Endothelial cell of umbilical vein (primary cell): ENCODE results near the gene ACTBL2. TPM values are rescaled to one million over a fixed set of nuclear protein-coding genes. Genes with fewer than 3 reads are reported as not detected.

Experiments
- BruUV-seq: library from RNA; stranded (reverse); fragments of 400-500 nt; replicated peaks from 2 replicates; lab custom pipeline; 2021; lab: Mats Ljungman, UMichigan
- CTCF ChIA-PET: fragments of 300-600, 350-600 bp; sonication (Branson Sonifier 250); formaldehyde crosslinking; loops from one replicate; lab custom pipeline; 2021; ENCODE audit warnings: antibody characterized with exemption, inconsistent platforms; lab: Charles Lee
- POLR2A ChIA-PET: fragments of 300-600, 350-600 bp; sonication (Branson Sonifier 250); formaldehyde crosslinking; loops from one replicate; lab custom pipeline; 2021; ENCODE audit warnings: antibody characterized with exemption, inconsistent platforms; lab: Charles Lee
- DNase-seq: peaks from one replicate; pipeline ENCODE4 v3.0.0-alpha.2; 2011; ENCODE audit warnings: low read depth, low spot score
- FAIRE-seq: peaks from 2 replicates; lab custom pipeline; 2011; peaks lifted over from hg19 to GRCh38; lab: Jason Lieb, UNC
- H2AFZ ChIP-seq: 2 replicates; pipeline ENCODE4 v1.6.0; 2012; ENCODE audit warnings: low read depth, low read length, control low read depth, inconsistent platforms
- H3K27ac ChIP-seq: 2 replicates; pipeline ENCODE4 v1.5.1; 2011; ENCODE audit warnings: low read depth, mild to moderate bottlenecking, control low read depth, low read length, moderate library complexity; ENCODE audit not compliant: insufficient read depth
- H3K27me3 ChIP-seq, 2 experiments: 2 replicates each; pipeline versions ENCODE4 v1.6.0 to v1.6.1; 2011; ENCODE audit warnings: low read length in 2 of 2, mixed read lengths in 1 of 2; ENCODE audit not compliant: control insufficient read depth in 2 of 2, insufficient read depth in 2 of 2
- H3K36me3 ChIP-seq, 2 experiments: 2 replicates in 1 of 2; 3 replicates in 1 of 2; pipeline ENCODE4 v1.5.1; 2011; ENCODE audit warnings: low read length in 2 of 2, mild to moderate bottlenecking in 1 of 2, moderate library complexity in 1 of 2; ENCODE audit not compliant: control insufficient read depth in 2 of 2, insufficient read depth in 2 of 2; ENCODE audit errors: extremely low read depth in 1 of 2
- H3K4me1 ChIP-seq: 3 replicates; pipeline ENCODE4 v1.5.1; 2011; ENCODE audit warnings: mild to moderate bottlenecking, low read length; ENCODE audit not compliant: control insufficient read depth, insufficient read depth; ENCODE audit errors: extremely low read depth
- H3K4me2 ChIP-seq: 2 replicates; pipeline ENCODE4 v1.6.1; 2011; ENCODE audit warnings: low read length, control low read depth, mixed read lengths; ENCODE audit not compliant: insufficient read depth
- H3K4me3 ChIP-seq, 3 experiments: fragments of 200-600 bp in 1 of 3; sonication (generic), shearing (Covaris generic) in 1 of 3; replicated peaks in 1 of 3; 2 replicates each; pipeline ENCODE4 v1.5.1; 2011 to 2016; ENCODE audit warnings: control low read depth in 3 of 3, low read length in 3 of 3, mild to moderate bottlenecking in 2 of 3, inconsistent platforms in 1 of 3, low read depth in 1 of 3, moderate library complexity in 1 of 3; ENCODE audit not compliant: insufficient read depth in 1 of 3
- H3K79me2 ChIP-seq: 2 replicates; pipeline ENCODE4 v1.6.0; 2012; ENCODE audit warnings: low read length, inconsistent platforms; ENCODE audit not compliant: control insufficient read depth, insufficient read depth
- H3K9ac ChIP-seq: replicated peaks from 2 replicates; pipeline ENCODE3; 2011; ENCODE audit warnings: low read length, control low read depth; ENCODE audit not compliant: insufficient read depth; ENCODE audit errors: extremely low read depth
- H3K9me1 ChIP-seq: replicated peaks from 3 replicates; pipeline ENCODE4 v1.6.0; 2011; ENCODE audit warnings: mild to moderate bottlenecking, low read length; ENCODE audit not compliant: control insufficient read depth, insufficient read depth; ENCODE audit errors: extremely low read depth
- H3K9me3 ChIP-seq: replicated peaks from 2 replicates; pipeline ENCODE4 v1.5.1; 2012; ENCODE audit warnings: low read length, inconsistent platforms; ENCODE audit not compliant: control insufficient read depth, insufficient read depth
- H4K20me1 ChIP-seq: replicated peaks from 2 replicates; pipeline ENCODE3; 2011; ENCODE audit warnings: mild to moderate bottlenecking, low read length; ENCODE audit not compliant: control insufficient read depth, insufficient read depth; ENCODE audit errors: extremely low read depth
- EZH2 ChIP-seq: IDR thresholded peaks from 2 replicates; pipeline ENCODE4 v1.6.1; 2012; ENCODE audit warnings: borderline replicate concordance, low read depth, mild to moderate bottlenecking, moderate library complexity, low read length, inconsistent platforms; ENCODE audit not compliant: severe bottlenecking
- FOS ChIP-seq: IDR thresholded peaks from 2 replicates; pipeline ENCODE4 v1.6.1; 2011; ENCODE audit warnings: mild to moderate bottlenecking, low read length, moderate library complexity, borderline replicate concordance; ENCODE audit not compliant: insufficient read depth
- GATA2 ChIP-seq: IDR thresholded peaks from 2 replicates; pipeline ENCODE4 v1.7.0; 2011; ENCODE audit warnings: low read depth, mild to moderate bottlenecking, moderate library complexity, mixed read lengths, low read length; ENCODE audit not compliant: insufficient read length, insufficient read depth
- JUN ChIP-seq: IDR thresholded peaks from 2 replicates; pipeline ENCODE4 v1.6.1; 2011; ENCODE audit warnings: borderline replicate concordance, low read depth; ENCODE audit not compliant: insufficient read length, insufficient read depth
- MYC ChIP-seq: IDR thresholded peaks from one replicate; pipeline ENCODE4 v1.6.1; 2011; ENCODE audit warnings: mild to moderate bottlenecking, low read depth, low read length
- POLR2A ChIP-seq: IDR thresholded peaks from 2 replicates; pipeline ENCODE4 v1.6.1; 2012; ENCODE audit warnings: low read depth, mild to moderate bottlenecking, control low read depth, low read length
- POLR2AphosphoS5 ChIP-seq: IDR thresholded peaks from 2 replicates; pipeline ENCODE4 v1.6.1; 2012; ENCODE audit warnings: low read depth, mild to moderate bottlenecking, control low read depth, low read length, moderate library complexity; ENCODE audit not compliant: insufficient read depth
- dilution Hi-C: fragments of 300-500 bp; cut with MboI; formaldehyde crosslinking; loops from one replicate; pipeline ENCODE4 v1.15.0; 2019; ENCODE audit warnings: low sequenced_read_pairs; ENCODE audit not compliant: extremely low pct_ligation_motif_present
- intact Hi-C: fragments of 100-400 bp; cut with micrococcal nuclease; formaldehyde crosslinking; loops from one replicate; pipeline ENCODE4 v1.10.0; 2022
- polyA plus RNA-seq, 4 experiments: library from polyadenylated mRNA; depleted of rRNA in 3 of 4; stranded (reverse) in 3 of 4; unstranded in 1 of 4; fragments of >200 nt; gene quantifications; 2 replicates each; pipeline versions ENCODE4 v1.2.1 to v1.2.3, GENCODE V29; 2011 to 2012; ENCODE audit warnings: missing spikeins in 1 of 4
- total RNA-seq: library from RNA; stranded (reverse); gene quantifications from 2 replicates; pipeline ENCODE4 v1.2.3, GENCODE V29; 2021
- TF ChIP-seq, protein P1 (sequence below): IDR thresholded peaks from 2 replicates; pipeline ENCODE4 v1.6.1; 2011; ENCODE audit not compliant: insufficient read depth, insufficient read length
- TF ChIP-seq, protein P2 (sequence below), 2 donors: IDR thresholded peaks; 1 replicate in 1 of 2; 2 replicates in 1 of 2; pipeline ENCODE4 v1.5.1; 2011; ENCODE audit warnings: low read length in 2 of 2, mild to moderate bottlenecking in 2 of 2, moderate library complexity in 2 of 2, control low read depth in 1 of 2, inconsistent platforms in 1 of 2, low read depth in 1 of 2; ENCODE audit not compliant: insufficient read depth in 1 of 2; ENCODE audit errors: extremely low read depth in 1 of 2

The ACTBL2 gene
- total and polyA plus RNA-seq, 2 donors (not counting 3 experiments of a cell fraction or from before 2014, with no cell fraction given) = 0.08 TPM; not detected in 1

DNA sequence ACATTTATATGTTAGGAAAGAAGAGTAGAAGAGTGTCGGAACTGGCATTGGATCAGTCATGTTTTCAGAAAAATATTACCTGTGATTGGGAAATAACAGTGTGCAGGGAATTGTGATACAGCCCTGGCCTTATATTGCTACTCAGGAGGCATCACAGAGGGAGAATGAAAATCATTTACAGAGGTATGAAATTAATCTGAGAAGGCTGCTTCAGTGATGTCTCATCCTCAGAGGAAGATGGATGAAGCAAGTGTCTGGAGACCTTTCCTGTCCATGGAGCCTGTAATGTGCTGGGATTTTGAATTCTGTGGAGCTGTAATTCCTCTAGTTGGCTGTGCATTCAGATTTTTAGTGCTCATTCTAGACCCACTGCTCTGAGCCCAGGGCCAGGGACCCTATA is 3.8 kb downstream of the ACTBL2 start:
- H3K27me3 ChIP-seq = no peaks in the 10 kb centered on the region
- intact Hi-C loops = no loop called here
- no peak overlapping the region for H3K4me3 ChIP-seq
- H3K79me2 ChIP-seq = no peaks in the 10 kb centered on the region
- no peaks in the 10 kb centered on the region for H3K4me1 ChIP-seq
- no peaks in the 10 kb centered on the region for H4K20me1 ChIP-seq
- no peaks in the 10 kb centered on the region for H3K9me3 ChIP-seq
- H3K9me1 ChIP-seq = no peaks in the 10 kb centered on the region
- H3K9ac ChIP-seq = no peak overlapping the region
- dilution Hi-C loops = loop anchor here (25.0 kb wide), 1 partner anchor 983 kb away; the partner anchor contains the start of gene PLK2
- ChIA-PET CTCF (no interaction called here), POLR2A (no interaction called here)
- TF ChIP-seq, protein P1, sequence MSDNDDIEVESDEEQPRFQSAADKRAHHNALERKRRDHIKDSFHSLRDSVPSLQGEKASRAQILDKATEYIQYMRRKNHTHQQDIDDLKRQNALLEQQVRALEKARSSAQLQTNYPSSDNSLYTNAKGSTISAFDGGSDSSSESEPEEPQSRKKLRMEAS = no peak
- TF ChIP-seq MYC (no peak), POLR2A (no peak), POLR2AphosphoS5 (no peak), JUN (no peak), GATA2 (no peak), EZH2 (no peak), FOS (no peak)
- TF ChIP-seq, protein P2, sequence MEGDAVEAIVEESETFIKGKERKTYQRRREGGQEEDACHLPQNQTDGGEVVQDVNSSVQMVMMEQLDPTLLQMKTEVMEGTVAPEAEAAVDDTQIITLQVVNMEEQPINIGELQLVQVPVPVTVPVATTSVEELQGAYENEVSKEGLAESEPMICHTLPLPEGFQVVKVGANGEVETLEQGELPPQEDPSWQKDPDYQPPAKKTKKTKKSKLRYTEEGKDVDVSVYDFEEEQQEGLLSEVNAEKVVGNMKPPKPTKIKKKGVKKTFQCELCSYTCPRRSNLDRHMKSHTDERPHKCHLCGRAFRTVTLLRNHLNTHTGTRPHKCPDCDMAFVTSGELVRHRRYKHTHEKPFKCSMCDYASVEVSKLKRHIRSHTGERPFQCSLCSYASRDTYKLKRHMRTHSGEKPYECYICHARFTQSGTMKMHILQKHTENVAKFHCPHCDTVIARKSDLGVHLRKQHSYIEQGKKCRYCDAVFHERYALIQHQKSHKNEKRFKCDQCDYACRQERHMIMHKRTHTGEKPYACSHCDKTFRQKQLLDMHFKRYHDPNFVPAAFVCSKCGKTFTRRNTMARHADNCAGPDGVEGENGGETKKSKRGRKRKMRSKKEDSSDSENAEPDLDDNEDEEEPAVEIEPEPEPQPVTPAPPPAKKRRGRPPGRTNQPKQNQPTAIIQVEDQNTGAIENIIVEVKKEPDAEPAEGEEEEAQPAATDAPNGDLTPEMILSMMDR (IDR thresholded peaks at IDR 0.05; ENCODE audit: extremely low read depth in 1 of 2, insufficient read depth in 1 of 2, low read depth in 1 of 2, low read length in 2 of 2) = no peak
- H3K4me2 ChIP-seq = no peak overlapping the region
- H3K36me3 ChIP-seq = no peaks in the 10 kb centered on the region
- no TSS peak for BruUV-seq
- FAIRE-seq (no peak), DNase-seq (no peak)
- no peak overlapping the region for H2AFZ ChIP-seq
- no peak overlapping the region for H3K27ac ChIP-seq
